Transverse colon (tissue), 4 donors: Measurements from ENCODE around the gene RALGAPA2.

Experiments
- EP300 ChIP-seq: sonication (generic); formaldehyde crosslinking; IDR thresholded peaks from one replicate; pipeline ENCODE4 v1.6.1; 2017; ENCODE audit warnings: antibody characterized with exemption, low read depth
- POLR2A ChIP-seq: fragments of 450-650 bp; IDR thresholded peaks from one replicate; pipeline ENCODE4 v1.6.1; 2016; ENCODE audit warnings: antibody characterized with exemption, mild to moderate bottlenecking, moderate library complexity
- POLR2AphosphoS5 ChIP-seq, 3 donors: sonication (generic); formaldehyde crosslinking; IDR thresholded peaks; one replicate each; pipeline ENCODE4 v1.6.1; 2016; ENCODE audit warnings: antibody characterized with exemption in 3 of 3
- TF ChIP-seq, protein P1 (sequence below), 5 experiments: fragments of 200-600 bp in 3 of 5; fragments of 450-650 bp in 2 of 5; sonication (generic) in 3 of 5; IDR thresholded peaks; 1 replicate in 2 of 5; 2 replicates in 3 of 5; pipeline ENCODE4 v1.5.1; 2016 to 2017; ENCODE audit warnings: antibody characterized with exemption in 5 of 5, inconsistent platforms in 3 of 5, mild to moderate bottlenecking in 2 of 5, moderate library complexity in 1 of 5

DNA sequence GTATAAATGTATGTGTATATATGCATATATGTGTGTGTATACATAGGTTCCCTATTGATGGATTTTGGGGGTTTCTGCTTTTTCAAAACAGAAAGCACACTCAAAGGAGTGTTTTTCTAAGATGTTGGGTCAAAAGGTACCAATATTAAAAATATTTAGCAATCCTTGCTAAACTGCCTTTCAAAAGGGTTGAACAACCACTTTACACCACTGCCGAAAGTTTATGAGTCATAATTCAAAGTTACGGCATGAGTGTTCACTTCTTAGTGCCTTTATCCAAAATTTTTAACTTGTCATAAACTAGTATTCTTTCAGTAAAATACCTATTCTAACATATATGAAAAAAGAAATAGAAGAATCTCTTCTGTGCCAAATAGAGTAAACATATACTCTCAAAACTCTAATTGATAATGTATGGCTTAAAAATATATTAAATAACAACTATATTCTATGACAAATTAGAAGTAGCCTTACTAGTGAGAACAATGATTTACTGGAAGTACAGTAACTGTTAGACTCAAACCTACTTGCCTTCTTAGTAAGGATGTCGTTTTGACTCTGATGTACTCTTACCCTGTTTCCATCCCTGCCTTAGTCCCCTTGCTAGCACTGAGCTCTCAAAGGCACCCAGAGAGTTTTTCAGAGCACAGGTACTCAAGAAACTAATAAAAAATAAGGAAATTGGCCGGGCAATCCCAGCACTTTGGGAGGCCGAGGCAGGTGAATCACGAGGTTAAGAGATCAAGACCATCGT, 208.5 kb downstream of the RALGAPA2 start:
- TF ChIP-seq, protein P1, sequence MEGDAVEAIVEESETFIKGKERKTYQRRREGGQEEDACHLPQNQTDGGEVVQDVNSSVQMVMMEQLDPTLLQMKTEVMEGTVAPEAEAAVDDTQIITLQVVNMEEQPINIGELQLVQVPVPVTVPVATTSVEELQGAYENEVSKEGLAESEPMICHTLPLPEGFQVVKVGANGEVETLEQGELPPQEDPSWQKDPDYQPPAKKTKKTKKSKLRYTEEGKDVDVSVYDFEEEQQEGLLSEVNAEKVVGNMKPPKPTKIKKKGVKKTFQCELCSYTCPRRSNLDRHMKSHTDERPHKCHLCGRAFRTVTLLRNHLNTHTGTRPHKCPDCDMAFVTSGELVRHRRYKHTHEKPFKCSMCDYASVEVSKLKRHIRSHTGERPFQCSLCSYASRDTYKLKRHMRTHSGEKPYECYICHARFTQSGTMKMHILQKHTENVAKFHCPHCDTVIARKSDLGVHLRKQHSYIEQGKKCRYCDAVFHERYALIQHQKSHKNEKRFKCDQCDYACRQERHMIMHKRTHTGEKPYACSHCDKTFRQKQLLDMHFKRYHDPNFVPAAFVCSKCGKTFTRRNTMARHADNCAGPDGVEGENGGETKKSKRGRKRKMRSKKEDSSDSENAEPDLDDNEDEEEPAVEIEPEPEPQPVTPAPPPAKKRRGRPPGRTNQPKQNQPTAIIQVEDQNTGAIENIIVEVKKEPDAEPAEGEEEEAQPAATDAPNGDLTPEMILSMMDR (IDR thresholded peaks at IDR 0.05): no peak
- TF ChIP-seq POLR2A (no peak), POLR2AphosphoS5 (IDR thresholded peaks at IDR 0.05) (no peak), EP300 (no peak)
